Fibroblast of peridontal ligament (primary cell): ENCODE results near the gene HID1.
"Not testable (repeated sequence)": the region's sequence is repeated elsewhere in the genome, so short reads cannot be mapped to it uniquely, and the experiment has no call there.

Source experiments
- DNase-seq: peaks from one replicate; pipeline ENCODE4 v3.0.0-alpha.2; 2010; ENCODE audit errors: extremely low read depth

Gene HID1

GRCh38 chr17:74972107-74972972 is at the start of gene HID1:
TSS of gene HID1 (minus strand) at chr17:74972759. CDS start at chr17:74972656, 103 bp downstream.
- DNase-seq: no peak

GRCh38 chr17:75020331-75021110 is 48.0 kb upstream of the HID1 start:
- DNase-seq: no peak

GRCh38 chr17:75019710-75020109 is 47.2 kb upstream of the HID1 start:
- DNase-seq: no peak

GRCh38 chr17:75019146-75019545 is 46.6 kb upstream of the HID1 start:
- no peak for DNase-seq

GRCh38 chr17:75013092-75013559 is 40.6 kb upstream of the HID1 start:
- no peak for DNase-seq

- peak; percentile 78 for DNase-seq
Measured at GRCh38 chr17:75012346-75013091, 40.0 kb upstream of the HID1 start, which contains the start of gene MRPL58. TSS of gene MRPL58 (plus strand) at chr17:75012670. CDS start at chr17:75012687, 17 bp downstream.

GRCh38 chr17:75012096-75012345 is 39.5 kb upstream of the HID1 start:
- no peak for DNase-seq

GRCh38 chr17:75011401-75012095 is 39.0 kb upstream of the HID1 start:
- peak; percentile 78 for DNase-seq

- peak; percentile 27 for DNase-seq
Measured at GRCh38 chr17:75010683-75011400, 38.3 kb upstream of the HID1 start.

- no peak for DNase-seq
Measured at GRCh38 chr17:75009139-75009724, 36.7 kb upstream of the HID1 start.

- DNase-seq: no peak
Measured at GRCh38 chr17:75008373-75008772, 35.8 kb upstream of the HID1 start.

GRCh38 chr17:75006653-75007052 is 34.1 kb upstream of the HID1 start:
- no peak for DNase-seq

GRCh38 chr17:75006084-75006483 is 33.5 kb upstream of the HID1 start:
- DNase-seq: not testable (repeated sequence)

GRCh38 chr17:75005291-75005690 is 32.7 kb upstream of the HID1 start:
- no peak for DNase-seq

- no peak for DNase-seq
Measured at GRCh38 chr17:75004371-75004770, 31.8 kb upstream of the HID1 start.

GRCh38 chr17:75003957-75004355 is 31.4 kb upstream of the HID1 start:
- no peak for DNase-seq

GRCh38 chr17:75003070-75003956 is 30.8 kb upstream of the HID1 start:
- DNase-seq: no peak

- DNase-seq: no peak
Measured at GRCh38 chr17:75001915-75002843, 29.6 kb upstream of the HID1 start.
